Thoracic aorta (tissue), 2 donors: ENCODE results near the gene GSTO2. TPM values are rescaled to one million over a fixed set of nuclear protein-coding genes. Genes with fewer than 3 reads are reported as not detected.

Source experiments
- ATAC-seq: fragments of 150-250 bp; one replicate; pipeline ENCODE4 v1.8.0; 2017; ENCODE audit warnings: low read depth; ENCODE audit not compliant: insufficient number of reproducible peaks, low FRiP score
- DNase-seq: peaks from one replicate; pipeline ENCODE4 v3.0.0-alpha.2; 2020; ENCODE audit warnings: low spot score
- H3K27ac ChIP-seq, 2 donors: fragments of 200-600 bp; sonication (generic); 1 replicate in 1 of 2; 2 replicates in 1 of 2; pipeline ENCODE4 v1.5.1; 2016; ENCODE audit warnings: mild to moderate bottlenecking in 2 of 2, moderate library complexity in 2 of 2
- H3K27me3 ChIP-seq: fragments of 200-600 bp; sonication (generic); replicated peaks from 2 replicates; pipeline ENCODE4 v1.6.0; 2016; ENCODE audit warnings: mild to moderate bottlenecking; ENCODE audit not compliant: insufficient read depth
- H3K36me3 ChIP-seq: fragments of 200-600 bp; sonication (generic); one replicate; pipeline ENCODE4 v1.5.1; 2016
- H3K4me1 ChIP-seq, 2 donors: fragments of 200-600 bp; sonication (generic); 1 replicate in 1 of 2; 2 replicates in 1 of 2; pipeline versions ENCODE4 v1.5.1 to v1.6.0; 2016; ENCODE audit warnings: low read depth in 2 of 2, mild to moderate bottlenecking in 1 of 2; ENCODE audit not compliant: control insufficient read depth in 1 of 2
- H3K4me3 ChIP-seq: fragments of 200-600 bp; sonication (generic); 2 replicates; pipeline ENCODE4 v1.5.1; 2016; ENCODE audit warnings: mild to moderate bottlenecking
- H3K9me3 ChIP-seq: fragments of 200-600 bp; sonication (generic); 2 replicates; pipeline ENCODE4 v1.5.1; 2016
- CTCF ChIP-seq: fragments of 200-600 bp; sonication (generic); IDR thresholded peaks from one replicate; pipeline ENCODE4 v1.5.1; 2019; ENCODE audit warnings: antibody characterized with exemption
- total RNA-seq, 2 donors: library from RNA; depleted of rRNA; stranded (reverse); fragments of >200 nt; gene quantifications; one replicate each; pipeline versions ENCODE4 v1.1.0 to v1.2.3, GENCODE V29; 2016

Gene GSTO2
- total RNA-seq, 2 donors from 2014 or later, result 2.8 to 3.0 TPM

GRCh38 chr10:104334965-104335650, 66.1 kb downstream of the GSTO2 start:
- DNase-seq (no peak), ATAC-seq (no peak)
- Histone ChIP-seq H3K9me3 (no peaks in the 10 kb centered on the region), H3K27ac (no peak overlapping the region), H3K4me3 (peak overlapping the region; percentile 99), H3K36me3 (no peaks in the 10 kb centered on the region), H3K4me1 (peaks cover 52 to 69% of the 10 kb centered on the region in 2 donors), H3K27me3 (no peaks in the 10 kb centered on the region)
- TF ChIP-seq CTCF, result no peak

- DNase-seq (no peak), ATAC-seq (no peak)
- no peak for TF ChIP-seq CTCF
- peak overlapping the region; percentile 99 to 100 for H3K27ac ChIP-seq
- H3K9me3 ChIP-seq, result no peaks in the 10 kb centered on the region
- H3K27me3 ChIP-seq, result no peaks in the 10 kb centered on the region
- H3K4me1 ChIP-seq, result peaks cover 37 to 57% of the 10 kb centered on the region in 2 donors
- no peaks in the 10 kb centered on the region for H3K36me3 ChIP-seq
- H3K4me3 ChIP-seq, result peak overlapping the region; percentile 99
Observed at GRCh38 chr10:104336821-104337467, 68.0 kb downstream of the GSTO2 start.

- no peak for DNase-seq
- Histone ChIP-seq H3K4me1 (peaks cover 34 to 50% of the 10 kb centered on the region in 2 donors), H3K27ac (peak overlapping the region; percentile 99 to 100), H3K9me3 (no peaks in the 10 kb centered on the region), H3K27me3 (no peaks in the 10 kb centered on the region), H3K36me3 (no peaks in the 10 kb centered on the region), H3K4me3 (peak overlapping the region; percentile 99)
- no peak for TF ChIP-seq CTCF
- no peak for ATAC-seq
Observed at GRCh38 chr10:104337521-104337984, 68.6 kb downstream of the GSTO2 start.

GRCh38 chr10:104337985-104338735, 69.2 kb downstream of the GSTO2 start, which contains the start of gene ITPRIP:
Gene ITPRIP (minus strand): TSS chr10:104338465. CDS start chr10:104316051, 22,414 bp downstream.
- H3K9me3 ChIP-seq, result no peaks in the 10 kb centered on the region
- H3K36me3 ChIP-seq, result no peaks in the 10 kb centered on the region
- DNase-seq (no peak), ATAC-seq (peak; percentile 67)
- TF ChIP-seq CTCF, result peak; percentile 11
- H3K4me3 ChIP-seq, result peak within 1 kb of the TSS; percentile 99
- H3K4me1 ChIP-seq, result peaks cover 34 to 44% of the 10 kb centered on the region in 2 donors
- H3K27ac ChIP-seq, result peak within 1 kb of the TSS; percentile 99 to 100
- H3K27me3 ChIP-seq, result no peaks in the 10 kb centered on the region
